Fibroblast of pulmonary artery (primary cell): ENCODE data around the gene RPL35A.
"Not testable (repeated sequence)": the region's sequence is repeated elsewhere in the genome, so short reads cannot be mapped to it uniquely, and the experiment has no call there.

Source experiments
- DNase-seq: peaks from one replicate; pipeline ENCODE4 v3.0.0-alpha.2; 2010; ENCODE audit warnings: low read depth
- H3K4me3 ChIP-seq: replicated peaks from 2 replicates; pipeline ENCODE4 v1.5.1; 2011; ENCODE audit warnings: low read depth, mild to moderate bottlenecking, control low read depth, low read length, moderate library complexity
- CTCF ChIP-seq: IDR thresholded peaks from 2 replicates; pipeline ENCODE4 v1.5.1; 2011; ENCODE audit warnings: mild to moderate bottlenecking, control low read depth, low read length, inconsistent platforms; ENCODE audit errors: missing control alignments

RPL35A gene

GRCh38 chr3:197949778-197950676 is at the start of gene RPL35A:
Gene RPL35A (plus strand): TSS chr3:197950190. CDS start chr3:197950968, 778 bp downstream.
- TF ChIP-seq CTCF: no peak
- H3K4me3 ChIP-seq: peak within 1 kb of the TSS; percentile 88

GRCh38 chr3:197901626-197902025 is 48.4 kb upstream of the RPL35A start:
- no peak for TF ChIP-seq CTCF
- no peak for DNase-seq
- H3K4me3 ChIP-seq: no peak overlapping the region

More at GRCh38 chr3:197949778-197950676, at the start of gene RPL35A:
- DNase-seq: peak; percentile 97

GRCh38 chr3:197906023-197906849 is 43.8 kb upstream of the RPL35A start:
- H3K4me3 ChIP-seq: no peak overlapping the region
- DNase-seq: peak; percentile 94
- TF ChIP-seq CTCF: peak; percentile 92

GRCh38 chr3:197906850-197907187 is 43.2 kb upstream of the RPL35A start:
- no peak overlapping the region for H3K4me3 ChIP-seq
- DNase-seq: no peak
- TF ChIP-seq CTCF: no peak

GRCh38 chr3:197907196-197907595 is 42.8 kb upstream of the RPL35A start:
- H3K4me3 ChIP-seq: no peak overlapping the region
- no peak for TF ChIP-seq CTCF
- DNase-seq: no peak

- not testable (repeated sequence) for H3K4me3 ChIP-seq, DNase-seq
Measured at GRCh38 chr3:197908550-197908949, 41.4 kb upstream of the RPL35A start.

GRCh38 chr3:197908957-197909701 is 40.9 kb upstream of the RPL35A start:
- peak; percentile 18 for DNase-seq
- no peak overlapping the region for H3K4me3 ChIP-seq
- TF ChIP-seq CTCF: no peak
